Astrocyte (in vitro differentiated cells and primary cell): Measurements from ENCODE around the gene SPX. TPM values are rescaled to one million over a fixed set of nuclear protein-coding genes. Genes with fewer than 3 reads are reported as not detected.
A peak's percentile ranks its signal among the peaks of the same experiment; 100 is the strongest.

Experiments
- DNase-seq: peaks from one replicate; pipeline ENCODE4 v3.0.0-alpha.2; 2010; ENCODE audit warnings: low read depth
- FAIRE-seq: peaks from 2 replicates; lab custom pipeline; 2011; peaks lifted over from hg19 to GRCh38; lab: Jason Lieb, UNC
- H2AFZ ChIP-seq: 2 replicates; pipeline ENCODE4 v1.6.0; 2012; ENCODE audit warnings: low read depth, low read length, inconsistent platforms
- H3K27ac ChIP-seq: 2 replicates; pipeline ENCODE4 v1.5.1; 2011; ENCODE audit warnings: low read depth, low read length, inconsistent platforms
- H3K27me3 ChIP-seq: 2 replicates; pipeline ENCODE4 v1.6.0; 2011; ENCODE audit warnings: low read length, inconsistent platforms; ENCODE audit not compliant: insufficient read depth
- H3K36me3 ChIP-seq: 2 replicates; pipeline ENCODE4 v1.5.1; 2011; ENCODE audit warnings: low read length, inconsistent platforms; ENCODE audit not compliant: insufficient read depth
- H3K4me1 ChIP-seq: 2 replicates; pipeline ENCODE4 v1.5.1; 2011; ENCODE audit warnings: low read length, inconsistent platforms; ENCODE audit not compliant: insufficient read depth
- H3K4me2 ChIP-seq: 2 replicates; pipeline ENCODE4 v1.6.0; 2012; ENCODE audit warnings: low read length, inconsistent platforms
- H3K4me3 ChIP-seq: 2 replicates; pipeline ENCODE4 v1.5.1; 2011; ENCODE audit warnings: low read depth, mild to moderate bottlenecking, low read length, inconsistent platforms; ENCODE audit not compliant: insufficient read depth
- H3K79me2 ChIP-seq: 2 replicates; pipeline ENCODE4 v1.6.0; 2012; ENCODE audit warnings: mild to moderate bottlenecking, low read length, inconsistent platforms; ENCODE audit not compliant: insufficient read depth
- H3K9ac ChIP-seq: 2 replicates; pipeline ENCODE4 v1.6.0; 2012; ENCODE audit warnings: mild to moderate bottlenecking, low read length, inconsistent platforms
- H3K9me3 ChIP-seq: 2 replicates; pipeline ENCODE4 v1.5.1; 2012; ENCODE audit warnings: low read depth, mild to moderate bottlenecking, low read length, inconsistent platforms; ENCODE audit not compliant: insufficient read depth
- H4K20me1 ChIP-seq: 2 replicates; pipeline ENCODE4 v1.6.0; 2012; ENCODE audit warnings: low read length, inconsistent platforms; ENCODE audit not compliant: insufficient read depth
- H3K27ac Mint-ChIP-seq: one replicate; pipeline ENCODE4 v1.8.0; 2021; ENCODE audit warnings: mild to moderate bottlenecking, mixed read lengths; ENCODE audit not compliant: unreplicated experiment
- H3K27me3 Mint-ChIP-seq: one replicate; pipeline ENCODE4 v1.8.0; 2021; ENCODE audit warnings: low read depth, mixed read lengths; ENCODE audit not compliant: unreplicated experiment
- H3K36me3 Mint-ChIP-seq: one replicate; pipeline ENCODE4 v1.8.0; 2021; ENCODE audit warnings: low read depth, mixed read lengths; ENCODE audit not compliant: unreplicated experiment
- H3K4me1 Mint-ChIP-seq: one replicate; pipeline ENCODE4 v1.8.0; 2021; ENCODE audit warnings: low read depth, mixed read lengths; ENCODE audit not compliant: unreplicated experiment
- H3K4me3 Mint-ChIP-seq: one replicate; pipeline ENCODE4 v1.8.0; 2021; ENCODE audit warnings: mild to moderate bottlenecking, moderate library complexity, mixed read lengths; ENCODE audit not compliant: unreplicated experiment
- H3K9me3 Mint-ChIP-seq: one replicate; pipeline ENCODE4 v1.8.0; 2021; ENCODE audit warnings: mild to moderate bottlenecking, mixed read lengths; ENCODE audit not compliant: unreplicated experiment
- EZH2 ChIP-seq: IDR thresholded peaks from 2 replicates; pipeline ENCODE4 v1.6.1; 2012; ENCODE audit warnings: mild to moderate bottlenecking, low read length, inconsistent platforms; ENCODE audit not compliant: insufficient read depth
- total RNA-seq: library from RNA; stranded (reverse); gene quantifications from 2 replicates; pipeline ENCODE4 v1.2.1, GENCODE V29; 2021
- TF ChIP-seq, protein P1 (sequence below): IDR thresholded peaks from 2 replicates; pipeline ENCODE4 v1.5.1; 2011; ENCODE audit warnings: low read depth, mild to moderate bottlenecking, inconsistent platforms, low read length, moderate library complexity; ENCODE audit not compliant: insufficient read depth

The SPX gene
- total RNA-seq, 1 donor from 2014 or later = 26.1 TPM

DNA sequence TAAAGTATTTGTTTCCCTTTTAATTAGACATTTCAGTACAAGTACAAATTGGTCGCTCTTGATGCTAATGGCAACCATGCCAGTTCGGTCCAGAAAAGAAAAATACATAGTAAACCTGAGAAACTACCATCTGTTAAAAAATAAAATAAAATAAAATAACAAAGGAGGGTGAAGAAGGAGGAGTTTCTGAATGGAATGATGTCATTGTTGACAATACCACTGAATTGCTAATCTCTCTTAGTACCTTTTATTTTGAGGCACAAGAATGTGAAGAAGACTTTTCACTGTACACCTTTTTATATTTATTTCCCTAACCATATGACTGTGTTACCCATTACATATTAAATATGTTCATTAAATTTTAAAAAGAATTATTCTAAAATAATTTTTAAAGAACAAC is 19.5 kb downstream of the SPX start:
- no peaks in the 10 kb centered on the region for H4K20me1 ChIP-seq
- H3K79me2 ChIP-seq = no peaks in the 10 kb centered on the region
- H3K36me3 ChIP-seq = no peaks in the 10 kb centered on the region
- no peak overlapping the region for H3K27ac Mint-ChIP-seq
- no peak overlapping the region for H3K9ac ChIP-seq
- H3K4me1 Mint-ChIP-seq = peaks cover 19% of the 10 kb centered on the region
- no peak overlapping the region for H3K4me3 ChIP-seq
- H3K9me3 ChIP-seq = no peaks in the 10 kb centered on the region
- no peak overlapping the region for H3K27ac ChIP-seq
- H2AFZ ChIP-seq = no peak overlapping the region
- H3K27me3 Mint-ChIP-seq = no peaks in the 10 kb centered on the region
- no peaks in the 10 kb centered on the region for H3K9me3 Mint-ChIP-seq
- TF ChIP-seq, protein P1, sequence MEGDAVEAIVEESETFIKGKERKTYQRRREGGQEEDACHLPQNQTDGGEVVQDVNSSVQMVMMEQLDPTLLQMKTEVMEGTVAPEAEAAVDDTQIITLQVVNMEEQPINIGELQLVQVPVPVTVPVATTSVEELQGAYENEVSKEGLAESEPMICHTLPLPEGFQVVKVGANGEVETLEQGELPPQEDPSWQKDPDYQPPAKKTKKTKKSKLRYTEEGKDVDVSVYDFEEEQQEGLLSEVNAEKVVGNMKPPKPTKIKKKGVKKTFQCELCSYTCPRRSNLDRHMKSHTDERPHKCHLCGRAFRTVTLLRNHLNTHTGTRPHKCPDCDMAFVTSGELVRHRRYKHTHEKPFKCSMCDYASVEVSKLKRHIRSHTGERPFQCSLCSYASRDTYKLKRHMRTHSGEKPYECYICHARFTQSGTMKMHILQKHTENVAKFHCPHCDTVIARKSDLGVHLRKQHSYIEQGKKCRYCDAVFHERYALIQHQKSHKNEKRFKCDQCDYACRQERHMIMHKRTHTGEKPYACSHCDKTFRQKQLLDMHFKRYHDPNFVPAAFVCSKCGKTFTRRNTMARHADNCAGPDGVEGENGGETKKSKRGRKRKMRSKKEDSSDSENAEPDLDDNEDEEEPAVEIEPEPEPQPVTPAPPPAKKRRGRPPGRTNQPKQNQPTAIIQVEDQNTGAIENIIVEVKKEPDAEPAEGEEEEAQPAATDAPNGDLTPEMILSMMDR = no peak
- TF ChIP-seq EZH2 = no peak
- DNase-seq (no peak), FAIRE-seq (no peak)
- no peaks in the 10 kb centered on the region for H3K36me3 Mint-ChIP-seq
- no peak overlapping the region for H3K4me2 ChIP-seq
- H3K4me3 Mint-ChIP-seq = no peak overlapping the region
- H3K27me3 ChIP-seq = no peaks in the 10 kb centered on the region
- no peaks in the 10 kb centered on the region for H3K4me1 ChIP-seq

DNA sequence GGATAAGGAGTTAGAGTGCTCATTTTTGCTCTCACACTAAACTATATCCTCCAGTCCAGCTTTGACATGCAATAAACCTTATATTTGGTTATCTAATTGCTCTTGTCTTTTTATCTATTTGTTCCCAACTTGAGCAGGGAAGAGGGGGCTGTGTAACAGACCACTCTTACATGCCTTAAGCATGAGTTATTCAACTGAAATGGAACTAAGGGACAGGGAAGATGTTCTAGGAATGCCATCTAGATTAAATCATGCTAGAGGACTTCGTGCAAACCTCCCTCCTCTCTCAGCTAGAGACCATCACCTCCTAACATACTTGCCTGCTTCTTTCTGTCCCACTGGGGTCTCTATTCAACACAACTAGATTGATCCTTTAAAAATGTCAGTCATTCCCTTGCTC is 20.6 kb downstream of the SPX start:
- Histone ChIP-seq H3K4me1 (no peaks in the 10 kb centered on the region), H3K27ac (no peak overlapping the region), H3K4me2 (no peak overlapping the region), H2AFZ (no peak overlapping the region), H3K9ac (no peak overlapping the region), H3K9me3 (no peaks in the 10 kb centered on the region), H3K36me3 (no peaks in the 10 kb centered on the region), H3K4me3 (no peak overlapping the region), H3K79me2 (no peaks in the 10 kb centered on the region), H4K20me1 (no peaks in the 10 kb centered on the region), H3K27me3 (no peaks in the 10 kb centered on the region)
- Mint-ChIP-seq H3K27ac (peak overlapping the region; percentile 72), H3K36me3 (no peaks in the 10 kb centered on the region), H3K27me3 (no peaks in the 10 kb centered on the region), H3K9me3 (no peaks in the 10 kb centered on the region), H3K4me3 (no peak overlapping the region), H3K4me1 (peaks cover 19% of the 10 kb centered on the region)
- TF ChIP-seq EZH2 = no peak
- TF ChIP-seq, protein P1 = no peak
- no peak for DNase-seq
- FAIRE-seq = no peak

DNA sequence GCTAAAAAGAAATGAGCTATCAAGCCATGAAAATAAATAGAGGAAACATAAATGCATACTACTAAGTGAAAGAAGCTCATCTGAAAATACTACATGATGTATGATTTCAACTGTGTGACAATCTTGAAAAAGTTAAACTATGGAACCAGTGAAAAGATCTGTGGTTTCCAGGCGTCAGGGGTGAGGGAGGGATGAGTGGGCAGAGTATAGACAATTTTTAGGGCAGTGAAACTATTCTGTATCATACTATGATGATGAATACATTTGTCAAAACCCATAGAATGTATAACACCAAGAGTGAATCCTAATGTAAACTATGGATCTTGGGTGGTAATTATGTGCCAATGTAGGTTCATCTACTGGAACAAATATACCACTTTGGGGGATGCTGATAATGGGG is 21.3 kb downstream of the SPX start:
- no peak for TF ChIP-seq EZH2
- TF ChIP-seq, protein P1 = no peak
- FAIRE-seq (no peak), DNase-seq (no peak)
- Histone ChIP-seq H3K79me2 (no peaks in the 10 kb centered on the region), H3K4me3 (no peak overlapping the region), H3K36me3 (no peaks in the 10 kb centered on the region), H3K27me3 (no peaks in the 10 kb centered on the region), H3K9ac (no peak overlapping the region), H3K27ac (no peak overlapping the region), H2AFZ (no peak overlapping the region), H3K4me1 (no peaks in the 10 kb centered on the region), H4K20me1 (no peaks in the 10 kb centered on the region), H3K9me3 (no peaks in the 10 kb centered on the region), H3K4me2 (no peak overlapping the region)
- H3K9me3 Mint-ChIP-seq = no peaks in the 10 kb centered on the region
- peaks cover 19% of the 10 kb centered on the region for H3K4me1 Mint-ChIP-seq
- no peaks in the 10 kb centered on the region for H3K27me3 Mint-ChIP-seq
- peak overlapping the region; percentile 43 for H3K27ac Mint-ChIP-seq
- no peak overlapping the region for H3K4me3 Mint-ChIP-seq
- H3K36me3 Mint-ChIP-seq = no peaks in the 10 kb centered on the region
